ENCODE data around the gene ZMYM2.

The ZMYM2 gene

GRCh38 chr13:20080377-20081164 lies 122.0 kb downstream of the ZMYM2 start:
- TF ChIP-seq ZFX (IDR thresholded peaks at IDR 0.05): no peak
- no peak for TF ChIP-seq CTCF (conservative IDR thresholded peaks at IDR 0.05)
- no peak overlapping the region for H3K27ac ChIP-seq

GRCh38 chr13:20090349-20090748 lies 131.8 kb downstream of the ZMYM2 start:
- H3K27ac ChIP-seq: no peak overlapping the region
- TF ChIP-seq ZFX (IDR thresholded peaks at IDR 0.05) (no peak), CTCF (conservative IDR thresholded peaks at IDR 0.05) (peak; percentile 35)

GRCh38 chr13:20093951-20094350 lies 135.4 kb downstream of the ZMYM2 start:
- H3K27ac ChIP-seq: no peak overlapping the region
- TF ChIP-seq CTCF (conservative IDR thresholded peaks at IDR 0.05) (no peak), ZFX (IDR thresholded peaks at IDR 0.05) (no peak)

- TF ChIP-seq ZFX (IDR thresholded peaks at IDR 0.05) (no peak), CTCF (conservative IDR thresholded peaks at IDR 0.05) (no peak)
- no peak overlapping the region for H3K27ac ChIP-seq
Observed at GRCh38 chr13:20099319-20099718, 140.8 kb downstream of the ZMYM2 start.

- no peak for TF ChIP-seq ZFX (IDR thresholded peaks at IDR 0.05)
- TF ChIP-seq CTCF (conservative IDR thresholded peaks at IDR 0.05): no peak
- H3K27ac ChIP-seq: peak overlapping the region; percentile 11
Observed at GRCh38 chr13:20101467-20102316, 143.2 kb downstream of the ZMYM2 start.

GRCh38 chr13:20102525-20103180 lies 144.1 kb downstream of the ZMYM2 start:
- no peak for TF ChIP-seq CTCF (conservative IDR thresholded peaks at IDR 0.05)
- no peak for TF ChIP-seq ZFX (IDR thresholded peaks at IDR 0.05)
- H3K27ac ChIP-seq: no peak overlapping the region; the same call in 1 of the 2 replicates
